Measurements from ENCODE around the gene RAVER2.

- TF ChIP-seq CTCF (IDR thresholded peaks at IDR 0.05; ENCODE audit: poor library complexity) (no peak), EZH2 (IDR thresholded peaks at IDR 0.05; ENCODE audit: borderline replicate concordance) (no peak)
These were observed 66.3 kb downstream of the RAVER2 start for GRCh38 chr1:64811131-64811530.
